Anterior cingulate cortex (tissue), 58 donors: ENCODE measurements around the gene PKLR.
A peak's percentile ranks its signal among the peaks of the same experiment; 100 is the strongest.
"Not testable (repeated sequence)": the region's sequence is repeated elsewhere in the genome, so short reads cannot be mapped to it uniquely, and the experiment has no call there.

ENCODE experiments used
- DNase-seq, 58 donors: peaks; one replicate each; lab custom pipeline; 2025; lab: John Stamatoyannopoulos, UW

PKLR gene

DNA sequence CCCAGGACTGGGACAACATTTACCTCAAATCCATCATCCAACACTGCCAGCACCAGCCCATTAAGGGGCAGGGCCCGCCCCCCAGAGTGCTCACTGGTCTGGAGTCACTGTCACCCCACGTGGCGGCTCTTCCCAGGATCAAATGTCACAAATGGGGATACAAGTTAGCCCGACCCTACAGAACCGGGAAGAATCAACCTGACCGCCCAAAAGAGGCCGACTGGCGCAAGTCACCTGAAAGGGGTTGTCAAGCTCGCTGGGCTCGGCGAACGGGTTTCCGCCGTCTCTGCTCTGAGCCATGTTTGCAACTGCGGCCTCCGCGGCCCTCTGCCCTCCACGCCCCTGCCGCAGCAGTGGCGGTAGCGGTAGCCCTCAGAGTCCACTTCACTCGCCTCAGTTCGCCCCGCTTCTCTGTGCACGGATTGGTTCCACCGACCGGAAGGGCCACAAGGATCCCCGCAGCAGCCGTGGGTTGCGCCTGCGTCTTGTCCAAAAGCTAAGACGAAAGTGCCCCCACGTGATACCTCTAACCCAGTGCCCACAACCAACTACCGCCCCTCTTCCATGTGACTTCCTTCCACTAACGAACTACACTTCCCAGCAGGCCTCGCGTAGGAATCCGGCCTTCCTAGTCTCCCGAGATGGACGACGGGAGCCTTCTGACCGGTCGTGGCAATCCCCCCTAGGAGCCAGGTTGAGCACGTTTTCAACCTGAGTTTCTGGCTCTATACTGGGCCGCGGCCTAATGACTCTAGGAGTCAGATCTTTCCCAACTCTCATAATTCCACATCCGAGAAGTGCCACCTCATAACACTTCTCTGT is 39.2 kb downstream of the PKLR start, which contains the start of gene SCAMP3:
TSS of gene SCAMP3 (minus strand) at position 509 of the 822 bp plus-strand sequence. CDS start at position 300, 209 bp downstream.
- peak; percentile 68 to 99 (median 96) for DNase-seq

DNA sequence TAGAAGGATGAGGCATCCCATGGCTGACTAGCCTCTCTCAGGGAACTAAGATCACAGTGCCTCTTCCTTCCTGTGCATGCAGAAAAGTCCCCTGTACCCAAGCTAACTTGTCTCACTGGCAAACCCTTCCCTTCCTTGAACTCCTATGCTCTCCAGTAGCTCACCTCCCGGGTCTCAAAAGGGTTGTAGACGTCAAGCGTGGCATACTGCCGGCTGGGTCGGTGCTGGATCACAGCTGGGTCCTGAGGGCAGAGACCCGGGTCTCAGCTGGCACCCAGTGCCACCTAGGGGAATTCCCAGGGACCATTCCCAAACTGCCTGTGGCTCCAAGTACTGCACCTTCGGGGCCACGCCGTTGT is 39.8 kb downstream of the PKLR start:
- no peak for DNase-seq

DNA sequence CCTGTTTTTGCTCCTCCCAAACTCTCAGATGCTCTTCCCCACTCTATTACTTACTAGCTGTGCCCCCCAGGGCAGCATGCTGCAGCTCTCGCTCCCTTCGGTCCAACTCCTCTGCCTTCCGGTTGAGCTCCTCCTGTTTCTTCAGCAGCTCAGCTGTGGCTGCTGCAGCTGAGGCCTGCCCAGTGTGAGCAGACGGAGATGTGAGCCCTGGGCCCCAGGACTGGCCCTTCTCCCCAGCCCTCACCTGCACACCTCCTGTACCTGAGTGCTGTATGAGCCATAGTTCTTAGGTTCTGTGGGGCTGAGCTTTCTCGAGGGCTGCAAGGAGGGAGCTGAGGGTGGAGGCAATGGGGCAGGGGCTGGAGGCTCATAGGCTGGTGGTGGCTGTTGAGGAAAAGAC is 41.0 kb downstream of the PKLR start:
- no peak for DNase-seq

DNA sequence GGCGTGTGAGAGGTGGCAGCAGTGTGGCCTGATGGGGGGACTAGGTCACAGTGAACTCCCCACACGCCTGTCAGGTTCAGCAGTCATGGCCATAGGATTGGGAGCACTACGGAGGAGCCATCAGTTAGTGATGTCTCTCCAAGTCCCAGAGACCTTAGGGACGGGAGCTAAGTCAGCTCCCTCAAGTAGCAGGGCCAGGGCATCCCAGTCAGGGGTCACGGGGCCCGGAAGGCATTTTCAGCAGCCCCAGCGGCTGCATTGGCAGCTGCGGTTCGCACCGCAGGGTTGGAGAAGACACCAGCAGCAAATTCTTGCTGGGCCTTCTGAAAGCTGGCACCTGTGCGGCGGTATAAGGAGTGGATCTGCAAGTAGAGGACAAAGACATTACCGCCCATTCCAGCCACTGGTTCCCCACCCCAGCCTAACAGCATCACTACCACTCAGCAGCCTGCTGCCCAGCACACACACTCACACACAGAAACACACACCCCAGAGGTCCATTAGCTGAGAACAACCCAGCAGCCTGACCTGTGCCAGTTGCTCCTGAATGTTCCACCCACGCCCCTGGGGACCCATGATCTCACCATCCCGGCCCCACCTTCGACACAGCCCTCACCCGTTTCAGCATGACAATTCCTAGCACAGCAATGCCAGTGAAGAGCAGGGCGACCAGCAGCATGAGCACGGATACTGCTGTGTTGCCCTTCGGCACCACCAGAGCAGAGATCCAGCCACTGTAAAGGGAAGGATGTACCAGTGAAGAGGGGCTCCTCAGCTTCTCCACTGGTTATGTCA is 45.0 kb downstream of the PKLR start:
- DNase-seq: no peak

DNA sequence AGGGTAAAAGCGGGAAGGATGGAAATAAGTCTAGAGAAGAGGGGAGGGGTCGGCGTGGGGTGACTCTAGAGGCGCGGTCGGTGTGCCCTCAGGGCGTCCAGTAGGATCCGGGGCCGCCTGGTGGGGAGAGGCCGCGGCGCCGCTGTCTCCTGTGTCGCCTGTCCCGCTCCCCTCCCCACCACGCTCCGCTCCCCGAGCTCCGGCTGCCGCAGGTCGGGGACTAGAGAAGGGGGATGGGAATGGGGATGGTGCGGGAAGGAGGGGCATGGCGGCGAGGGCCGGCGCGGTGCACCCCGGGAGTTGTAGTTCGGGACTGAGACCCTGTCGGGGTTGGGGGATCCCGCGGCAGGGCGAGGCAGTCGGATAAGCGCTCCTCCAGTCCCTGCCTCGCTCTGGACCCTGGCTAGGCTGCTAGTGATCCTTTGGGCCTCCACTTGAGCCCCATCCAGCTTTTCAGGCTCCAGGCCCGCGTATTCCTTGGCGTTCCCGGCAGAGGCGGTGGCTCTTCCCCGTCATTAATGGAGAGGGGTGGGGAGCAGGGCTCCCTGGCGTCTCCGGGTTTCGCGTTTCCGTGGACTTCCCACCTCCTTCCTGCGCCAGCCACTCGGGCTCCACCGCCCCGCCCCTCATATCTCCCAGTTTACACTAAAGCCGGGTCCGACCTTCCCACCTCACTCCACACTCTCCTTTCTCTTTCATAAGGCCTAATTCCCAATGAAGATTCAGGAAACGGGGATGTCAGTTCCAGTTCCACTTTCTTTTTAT is 45.8 kb downstream of the PKLR start, which contains the start of gene ENTREP3:
TSS of gene ENTREP3 (minus strand) at position 241 of the 765 bp plus-strand sequence. CDS start 606 bp downstream, outside the sequence.
- peak; percentile 18 to 93 (median 82) for DNase-seq

DNA sequence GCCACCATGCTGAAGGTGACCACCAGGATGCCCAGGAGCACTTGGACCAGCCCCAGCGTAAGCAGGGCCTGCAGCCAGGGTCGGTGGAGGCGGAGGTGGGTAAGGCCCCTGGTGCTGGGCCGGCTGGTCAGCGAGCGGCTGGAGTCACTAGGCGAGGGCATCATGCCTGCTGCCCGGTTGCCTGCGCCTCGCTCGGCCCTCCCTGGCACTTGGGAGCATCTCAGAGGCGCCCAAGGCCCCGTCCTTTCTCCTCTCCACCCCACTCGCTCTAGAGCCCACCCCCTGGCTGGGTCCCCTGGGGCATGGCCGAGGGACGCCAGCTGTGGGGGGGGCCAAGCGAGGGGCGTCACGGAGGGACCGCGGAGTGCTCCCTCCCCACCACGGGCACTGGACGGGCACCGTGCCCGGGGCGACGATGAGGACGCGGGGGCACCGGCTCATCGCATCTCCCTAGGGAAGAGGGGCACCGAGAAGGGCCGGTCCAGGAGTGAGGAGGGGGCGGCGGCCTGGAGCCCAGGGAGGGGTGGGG is 46.5 kb downstream of the PKLR start:
- DNase-seq: peak in 21 of 58 donors; percentile 22 to 72 (median 50)

DNA sequence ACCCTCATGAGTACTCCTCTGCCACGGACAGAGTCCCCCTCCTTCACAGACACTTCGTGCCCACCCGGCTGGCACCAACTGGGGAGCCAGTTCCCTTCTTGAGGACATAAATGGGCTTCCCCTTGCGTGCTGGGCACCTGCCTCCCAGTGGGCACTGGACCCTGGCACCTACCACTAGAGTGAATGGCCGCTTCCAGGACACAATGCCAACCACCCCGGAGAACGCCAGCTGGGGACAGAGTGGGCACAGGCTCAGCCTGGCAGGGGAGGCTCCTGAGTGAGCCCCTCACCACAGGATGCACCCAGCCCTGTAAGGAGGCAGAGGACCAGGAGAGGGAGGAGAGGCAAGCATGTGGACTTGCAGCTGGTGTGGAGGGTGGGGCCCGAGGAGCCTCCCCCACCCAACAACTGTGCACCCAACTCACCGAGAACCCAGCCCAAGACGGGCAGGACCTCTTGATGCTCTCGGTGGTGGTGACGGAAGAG is 47.0 kb downstream of the PKLR start:
- peak in 4 of 58 donors; percentile 16 to 44 (median 32) for DNase-seq

DNA sequence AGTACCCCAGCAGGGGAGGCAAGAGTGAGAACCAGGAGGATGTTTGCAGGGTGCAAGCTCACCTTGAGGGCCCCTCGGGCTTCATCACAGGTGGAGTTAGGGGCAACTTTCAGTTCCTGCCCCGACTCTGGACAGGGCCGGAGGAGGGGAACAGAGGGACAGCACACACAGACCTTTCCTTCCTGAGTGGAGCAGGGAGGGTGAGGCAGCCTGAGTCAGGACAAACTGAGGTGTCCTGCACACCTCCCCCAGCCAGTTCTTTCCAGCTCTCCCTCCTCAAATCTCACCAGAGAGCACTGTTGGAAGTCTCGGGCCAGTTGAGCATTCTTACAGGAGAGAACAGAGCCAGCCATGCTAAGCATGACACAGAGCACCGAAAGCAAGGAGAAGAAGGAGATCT is 47.4 kb downstream of the PKLR start:
- no peak for DNase-seq

DNA sequence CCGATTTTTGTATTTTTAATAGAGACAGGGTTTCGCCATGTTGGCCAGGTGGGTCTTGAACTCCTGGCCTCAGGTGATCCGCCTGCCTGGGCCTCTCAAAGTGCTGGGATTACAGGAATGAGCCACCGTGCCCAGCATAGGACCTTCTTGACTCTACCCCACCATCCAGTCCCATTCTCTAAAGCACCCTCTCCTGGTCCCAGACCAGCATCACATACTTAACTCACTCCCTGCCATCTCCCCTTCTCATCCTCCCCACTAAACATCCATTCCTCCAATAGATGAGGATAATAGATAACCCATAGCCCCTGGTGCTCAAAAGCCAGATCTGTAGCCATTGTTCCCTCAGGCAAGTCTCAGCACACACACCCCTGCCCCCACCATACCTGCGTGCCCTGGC is 48.0 kb downstream of the PKLR start:
- DNase-seq: no peak

DNA sequence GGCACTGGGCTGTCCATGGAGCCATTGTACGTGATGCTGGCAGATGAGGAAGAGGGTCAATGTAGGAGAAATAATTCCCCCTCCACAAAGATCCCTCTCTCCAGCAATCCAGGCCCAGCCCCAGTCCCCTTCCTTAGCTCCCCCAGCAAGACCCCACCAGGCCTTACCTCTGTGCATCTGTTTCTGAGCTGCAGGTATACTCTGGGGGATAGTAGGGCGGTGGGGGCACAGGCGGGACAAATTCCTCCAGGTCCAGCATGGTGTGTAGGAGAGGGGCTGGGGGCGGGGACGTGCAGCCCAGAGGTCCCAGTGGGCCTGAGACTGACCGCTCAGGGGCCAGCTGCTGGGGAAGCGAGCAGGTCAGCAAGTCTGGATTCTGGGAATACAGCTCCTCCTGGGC is 49.7 kb downstream of the PKLR start:
- DNase-seq: no peak

DNA sequence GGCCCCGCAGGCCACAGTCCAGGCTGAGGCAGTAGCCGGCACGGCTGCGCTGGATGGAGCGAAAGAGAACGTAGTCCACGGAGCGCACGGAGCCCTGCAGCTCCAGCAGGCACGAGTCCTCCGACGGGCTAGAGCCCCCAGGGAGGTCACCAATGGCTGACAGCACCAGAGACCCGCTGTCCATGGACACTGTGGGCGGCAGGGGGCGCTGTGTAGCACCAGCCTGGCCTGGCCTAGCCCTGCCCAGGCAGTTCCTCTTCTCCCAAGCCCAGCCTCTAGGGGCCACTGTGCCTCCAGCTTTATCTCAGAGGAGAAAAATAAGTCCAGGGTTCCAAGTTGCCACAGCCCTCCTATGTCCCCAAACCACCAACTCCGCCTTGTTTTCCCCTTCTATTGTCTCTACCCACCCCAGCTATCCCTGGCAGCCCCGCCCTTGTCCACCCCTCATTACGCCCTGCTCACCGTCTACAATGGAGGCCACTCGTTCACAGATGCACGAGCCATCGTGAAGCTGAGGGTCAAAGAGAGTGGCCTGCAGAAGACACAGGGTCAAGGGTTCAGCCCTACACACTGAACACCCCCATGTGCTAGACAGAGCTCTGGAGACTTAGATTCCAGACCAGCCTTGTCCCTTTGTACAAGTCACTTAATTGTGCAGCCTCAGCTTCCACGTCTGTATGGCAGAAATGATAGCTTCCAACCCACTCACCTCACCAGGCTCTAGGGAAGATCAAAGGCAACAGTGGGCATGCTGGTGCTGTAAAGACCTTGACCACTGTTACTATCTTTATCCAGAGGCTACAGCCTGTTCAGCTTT is 50.4 kb downstream of the PKLR start:
- DNase-seq: peak; percentile 21 to 93 (median 82)

DNA sequence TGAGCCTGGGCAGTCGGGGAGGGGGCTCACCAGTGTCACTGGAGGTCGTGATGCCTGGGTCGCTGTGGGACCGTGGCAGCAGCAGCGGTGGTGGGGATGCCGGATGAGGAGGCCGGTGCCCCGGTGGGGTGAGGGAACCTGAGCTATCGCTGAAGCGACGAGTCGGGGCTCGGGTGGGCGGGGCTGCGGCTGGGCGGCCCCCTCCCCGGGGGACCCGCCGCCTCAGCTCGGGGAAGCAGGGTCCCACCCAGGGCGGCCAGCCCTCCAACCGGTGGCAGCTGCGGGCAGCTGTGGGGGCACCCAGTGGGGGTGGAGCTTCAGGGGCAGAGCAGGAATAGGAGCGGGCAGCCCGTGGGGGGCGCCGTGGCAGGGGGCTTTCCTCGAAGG is 51.0 kb downstream of the PKLR start:
- DNase-seq: no peak

DNA sequence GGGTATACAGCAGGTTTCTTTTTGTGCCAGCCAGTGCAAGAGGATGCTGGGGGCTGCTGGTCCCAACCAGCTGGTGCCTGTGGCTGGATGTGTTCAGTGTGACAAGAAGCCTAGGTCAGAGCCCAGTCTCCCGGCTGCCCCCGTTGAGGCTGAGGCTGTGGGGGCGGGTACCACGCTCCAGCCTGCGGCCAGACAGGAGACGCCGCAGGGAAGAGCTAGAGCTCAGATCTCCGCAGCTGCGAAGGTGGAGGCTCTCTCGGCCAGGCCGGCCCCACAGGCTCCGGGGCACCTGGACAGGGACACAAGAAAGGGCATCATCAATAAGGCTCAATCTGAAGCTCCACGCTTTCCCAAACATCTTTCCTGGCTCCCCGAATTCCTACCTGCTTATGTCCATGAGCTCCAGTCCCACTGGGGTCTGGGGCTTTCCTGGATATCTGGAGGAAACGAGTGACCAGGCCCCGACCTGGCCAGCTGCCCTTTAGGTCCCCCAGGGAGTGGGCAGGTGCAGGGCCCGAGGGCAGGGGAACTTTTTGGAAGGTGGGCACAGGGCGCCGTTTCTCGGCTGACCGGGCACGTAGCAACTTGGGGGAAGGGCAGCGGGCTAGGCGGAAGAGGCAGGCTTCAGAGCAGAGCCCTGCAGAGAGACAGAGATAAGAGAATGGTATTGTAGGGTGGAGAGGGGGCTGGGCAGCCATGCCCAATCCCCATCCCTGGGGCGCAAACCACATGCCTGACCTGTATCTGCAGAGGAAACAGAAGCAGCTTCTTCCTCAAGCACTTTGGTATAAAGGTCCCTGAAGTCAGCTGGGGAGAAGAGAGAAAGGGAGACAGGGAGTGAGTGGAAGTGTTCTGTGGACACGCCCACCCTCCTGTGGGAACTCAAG is 53.3 kb downstream of the PKLR start:
- DNase-seq: no peak

DNA sequence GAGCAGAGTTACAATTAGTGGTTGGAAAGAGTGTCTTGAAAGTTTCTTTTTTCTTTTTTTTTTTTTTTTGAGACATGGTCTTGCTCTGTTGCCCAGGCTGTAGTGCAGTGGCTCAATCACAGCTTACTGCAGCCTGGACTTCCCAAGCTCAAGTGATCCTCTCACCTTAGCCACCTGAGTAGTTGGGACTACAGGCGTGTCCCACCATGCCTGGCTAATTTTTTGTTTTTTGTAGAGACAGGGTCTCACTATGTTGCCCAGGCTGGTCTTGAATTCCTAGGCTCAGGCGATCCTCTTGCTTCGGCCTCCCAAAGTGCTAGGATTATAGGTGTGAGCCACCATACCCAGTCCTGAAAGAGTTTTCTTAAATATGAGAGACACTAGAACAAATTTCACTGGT is 54.4 kb downstream of the PKLR start:
- DNase-seq: not testable (repeated sequence)

DNA sequence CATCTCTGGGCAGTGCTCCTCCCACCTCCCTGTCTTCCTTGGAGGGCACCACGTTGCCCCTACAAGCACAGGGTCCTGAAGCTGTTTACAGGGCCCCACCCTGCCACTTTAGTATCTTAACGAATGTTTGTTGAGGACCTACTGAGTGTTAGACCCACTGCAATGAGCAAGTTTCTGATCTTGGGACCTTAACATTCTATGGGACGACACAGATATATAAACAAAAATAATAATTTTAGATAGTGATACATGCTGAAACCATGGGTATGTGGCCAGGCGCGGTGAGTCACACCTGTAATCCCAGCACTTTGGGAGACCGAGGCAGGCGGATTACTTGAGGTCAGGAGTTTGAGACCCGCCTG is 56.1 kb downstream of the PKLR start:
- DNase-seq: no peak

DNA sequence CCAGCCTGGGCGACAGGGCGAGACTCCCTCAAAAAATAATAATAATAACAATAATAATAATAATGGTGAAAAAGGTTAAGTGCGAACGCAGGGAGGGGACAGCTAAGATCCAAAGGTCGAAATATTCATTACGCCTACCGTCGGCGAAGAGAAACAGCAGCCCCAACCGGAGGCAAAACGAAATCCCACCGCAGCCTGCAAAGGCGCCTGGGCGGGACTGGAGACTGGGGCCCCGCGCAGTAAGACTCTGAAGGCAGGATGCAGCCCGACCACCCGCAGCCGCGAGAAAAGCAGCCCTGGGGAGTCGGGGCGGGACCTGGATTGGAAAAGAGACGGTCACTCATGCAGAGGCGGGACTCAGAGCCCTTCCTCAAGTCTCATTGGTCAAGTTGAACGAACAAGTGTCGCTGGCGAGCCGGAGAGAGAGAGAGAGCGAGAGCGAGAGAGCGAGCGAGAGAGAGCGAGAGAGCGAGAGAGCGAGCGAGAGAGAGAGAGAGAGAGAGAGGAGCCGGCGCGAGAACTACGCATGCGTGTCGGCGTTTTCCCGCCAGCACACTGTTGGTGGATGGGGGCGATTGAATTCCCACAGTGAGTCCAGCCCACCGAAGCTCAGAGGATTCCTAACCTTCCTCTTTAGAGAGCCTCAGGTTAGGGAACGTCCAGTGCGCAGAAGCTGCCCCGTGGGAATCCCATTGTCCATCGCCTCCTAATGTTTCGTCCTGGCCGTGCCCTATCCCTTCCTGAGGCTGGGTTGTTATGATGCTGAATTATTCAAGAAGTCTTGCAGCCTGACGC is 56.7 kb downstream of the PKLR start:
- DNase-seq: peak; percentile 79 to 99 (median 98)

DNA sequence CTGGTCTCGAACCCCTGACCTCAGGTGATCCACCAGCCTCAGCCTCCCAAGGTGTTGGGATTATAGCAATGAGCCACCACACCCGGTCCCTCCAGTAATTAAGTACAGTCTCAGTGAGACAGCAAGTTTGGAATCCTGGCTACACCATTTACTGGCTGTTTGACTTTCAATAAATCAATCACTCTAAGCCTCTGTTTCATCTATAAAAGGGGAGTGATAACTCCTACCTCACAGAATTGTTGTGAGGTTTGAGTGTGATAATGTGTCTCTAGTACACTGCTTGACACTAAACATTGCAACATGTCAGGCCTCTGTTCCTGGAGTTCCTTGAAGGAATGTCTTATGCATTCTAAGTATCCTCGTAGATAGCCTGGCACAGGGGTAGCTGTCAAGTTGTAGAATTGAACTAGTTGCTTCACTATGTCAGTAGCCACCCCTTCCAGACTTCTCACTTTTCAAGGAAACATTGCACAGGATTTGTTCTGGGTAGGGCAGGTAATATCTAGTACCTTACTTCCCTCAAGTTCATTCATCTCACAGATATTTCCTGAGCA is 58.4 kb downstream of the PKLR start:
- no peak for DNase-seq
